ENCODE measurements around the gene IL7R. TPM values are rescaled to one million over a fixed set of nuclear protein-coding genes. Genes with fewer than 3 reads are reported as not detected.

IL7R gene
- total and polyA plus RNA-seq, 10 of the 15 experiments (the other 5 are each of a cell fraction or from before 2014, with no cell fraction given): 0.40 to 21.1 (median 0.85) TPM

- TF ChIP-seq, protein P1, sequence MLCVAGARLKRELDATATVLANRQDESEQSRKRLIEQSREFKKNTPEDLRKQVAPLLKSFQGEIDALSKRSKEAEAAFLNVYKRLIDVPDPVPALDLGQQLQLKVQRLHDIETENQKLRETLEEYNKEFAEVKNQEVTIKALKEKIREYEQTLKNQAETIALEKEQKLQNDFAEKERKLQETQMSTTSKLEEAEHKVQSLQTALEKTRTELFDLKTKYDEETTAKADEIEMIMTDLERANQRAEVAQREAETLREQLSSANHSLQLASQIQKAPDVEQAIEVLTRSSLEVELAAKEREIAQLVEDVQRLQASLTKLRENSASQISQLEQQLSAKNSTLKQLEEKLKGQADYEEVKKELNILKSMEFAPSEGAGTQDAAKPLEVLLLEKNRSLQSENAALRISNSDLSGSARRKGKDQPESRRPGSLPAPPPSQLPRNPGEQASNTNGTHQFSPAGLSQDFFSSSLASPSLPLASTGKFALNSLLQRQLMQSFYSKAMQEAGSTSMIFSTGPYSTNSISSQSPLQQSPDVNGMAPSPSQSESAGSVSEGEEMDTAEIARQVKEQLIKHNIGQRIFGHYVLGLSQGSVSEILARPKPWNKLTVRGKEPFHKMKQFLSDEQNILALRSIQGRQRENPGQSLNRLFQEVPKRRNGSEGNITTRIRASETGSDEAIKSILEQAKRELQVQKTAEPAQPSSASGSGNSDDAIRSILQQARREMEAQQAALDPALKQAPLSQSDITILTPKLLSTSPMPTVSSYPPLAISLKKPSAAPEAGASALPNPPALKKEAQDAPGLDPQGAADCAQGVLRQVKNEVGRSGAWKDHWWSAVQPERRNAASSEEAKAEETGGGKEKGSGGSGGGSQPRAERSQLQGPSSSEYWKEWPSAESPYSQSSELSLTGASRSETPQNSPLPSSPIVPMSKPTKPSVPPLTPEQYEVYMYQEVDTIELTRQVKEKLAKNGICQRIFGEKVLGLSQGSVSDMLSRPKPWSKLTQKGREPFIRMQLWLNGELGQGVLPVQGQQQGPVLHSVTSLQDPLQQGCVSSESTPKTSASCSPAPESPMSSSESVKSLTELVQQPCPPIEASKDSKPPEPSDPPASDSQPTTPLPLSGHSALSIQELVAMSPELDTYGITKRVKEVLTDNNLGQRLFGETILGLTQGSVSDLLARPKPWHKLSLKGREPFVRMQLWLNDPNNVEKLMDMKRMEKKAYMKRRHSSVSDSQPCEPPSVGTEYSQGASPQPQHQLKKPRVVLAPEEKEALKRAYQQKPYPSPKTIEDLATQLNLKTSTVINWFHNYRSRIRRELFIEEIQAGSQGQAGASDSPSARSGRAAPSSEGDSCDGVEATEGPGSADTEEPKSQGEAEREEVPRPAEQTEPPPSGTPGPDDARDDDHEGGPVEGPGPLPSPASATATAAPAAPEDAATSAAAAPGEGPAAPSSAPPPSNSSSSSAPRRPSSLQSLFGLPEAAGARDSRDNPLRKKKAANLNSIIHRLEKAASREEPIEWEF (IDR thresholded peaks at IDR 0.05; ENCODE audit: insufficient replicate concordance, low read depth, low read length): no peak
- TF ChIP-seq CREB1 (IDR thresholded peaks at IDR 0.05; ENCODE audit: low read depth) (peak; percentile 91), IRF4 (IDR thresholded peaks at IDR 0.05; ENCODE audit: low read depth, low read length) (peak; percentile 55; the same call in 1 of the 2 replicates), MTA3 (IDR thresholded peaks at IDR 0.05; ENCODE audit: borderline replicate concordance, low read length) (no peak), BHLHE40 (IDR thresholded peaks at IDR 0.05; ENCODE audit: borderline replicate concordance in 1 of 2, low read depth in 2 of 2, low read length in 1 of 2) (peak; percentile 2 to 11; a peak in 1 of 4 replicates), EGR1 (IDR thresholded peaks at IDR 0.05; ENCODE audit: borderline replicate concordance in 1 of 2, low read depth in 2 of 2, low read length in 2 of 2) (no peak), JUNB (IDR thresholded peaks at IDR 0.05) (no peak), EZH2 (IDR thresholded peaks at IDR 0.05; ENCODE audit: borderline replicate concordance, control insufficient read depth, low read depth, low read length) (no peak), CREM (IDR thresholded peaks at IDR 0.05; ENCODE audit: low read depth) (peak; percentile 88), STAT1 (conservative IDR thresholded peaks at IDR 0.05) (no peak), ESRRA (IDR thresholded peaks at IDR 0.05; ENCODE audit: low read length) (no peak), CHD4 (IDR thresholded peaks at IDR 0.05) (no peak), HDGF (IDR thresholded peaks at IDR 0.05) (0 out of 2 replicates have a peak, but pooled peaks have one; percentile 19), TARDBP (IDR thresholded peaks at IDR 0.05; ENCODE audit: borderline replicate concordance) (no peak), KLF5 (IDR thresholded peaks at IDR 0.05; ENCODE audit: partially characterized antibody) (no peak), CBX3 (IDR thresholded peaks at IDR 0.05; ENCODE audit: borderline replicate concordance, low read depth) (no peak)
- TF ChIP-seq, protein P2, sequence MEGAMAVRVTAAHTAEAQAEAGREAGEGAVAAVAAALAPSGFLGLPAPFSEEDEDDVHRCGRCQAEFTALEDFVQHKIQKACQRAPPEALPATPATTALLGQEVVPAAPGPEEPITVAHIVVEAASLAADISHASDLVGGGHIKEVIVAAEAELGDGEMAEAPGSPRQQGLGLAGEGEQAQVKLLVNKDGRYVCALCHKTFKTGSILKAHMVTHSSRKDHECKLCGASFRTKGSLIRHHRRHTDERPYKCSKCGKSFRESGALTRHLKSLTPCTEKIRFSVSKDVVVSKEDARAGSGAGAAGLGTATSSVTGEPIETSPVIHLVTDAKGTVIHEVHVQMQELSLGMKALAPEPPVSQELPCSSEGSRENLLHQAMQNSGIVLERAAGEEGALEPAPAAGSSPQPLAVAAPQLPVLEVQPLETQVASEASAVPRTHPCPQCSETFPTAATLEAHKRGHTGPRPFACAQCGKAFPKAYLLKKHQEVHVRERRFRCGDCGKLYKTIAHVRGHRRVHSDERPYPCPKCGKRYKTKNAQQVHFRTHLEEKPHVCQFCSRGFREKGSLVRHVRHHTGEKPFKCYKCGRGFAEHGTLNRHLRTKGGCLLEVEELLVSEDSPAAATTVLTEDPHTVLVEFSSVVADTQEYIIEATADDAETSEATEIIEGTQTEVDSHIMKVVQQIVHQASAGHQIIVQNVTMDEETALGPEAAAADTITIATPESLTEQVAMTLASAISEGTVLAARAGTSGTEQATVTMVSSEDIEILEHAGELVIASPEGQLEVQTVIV (IDR thresholded peaks at IDR 0.05; ENCODE audit: borderline replicate concordance, partially characterized antibody): no peak
- TF ChIP-seq, protein P3, sequence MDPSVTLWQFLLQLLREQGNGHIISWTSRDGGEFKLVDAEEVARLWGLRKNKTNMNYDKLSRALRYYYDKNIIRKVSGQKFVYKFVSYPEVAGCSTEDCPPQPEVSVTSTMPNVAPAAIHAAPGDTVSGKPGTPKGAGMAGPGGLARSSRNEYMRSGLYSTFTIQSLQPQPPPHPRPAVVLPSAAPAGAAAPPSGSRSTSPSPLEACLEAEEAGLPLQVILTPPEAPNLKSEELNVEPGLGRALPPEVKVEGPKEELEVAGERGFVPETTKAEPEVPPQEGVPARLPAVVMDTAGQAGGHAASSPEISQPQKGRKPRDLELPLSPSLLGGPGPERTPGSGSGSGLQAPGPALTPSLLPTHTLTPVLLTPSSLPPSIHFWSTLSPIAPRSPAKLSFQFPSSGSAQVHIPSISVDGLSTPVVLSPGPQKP (IDR thresholded peaks at IDR 0.05; ENCODE audit: low read depth, low read length): no peak
- TF ChIP-seq, protein P4, sequence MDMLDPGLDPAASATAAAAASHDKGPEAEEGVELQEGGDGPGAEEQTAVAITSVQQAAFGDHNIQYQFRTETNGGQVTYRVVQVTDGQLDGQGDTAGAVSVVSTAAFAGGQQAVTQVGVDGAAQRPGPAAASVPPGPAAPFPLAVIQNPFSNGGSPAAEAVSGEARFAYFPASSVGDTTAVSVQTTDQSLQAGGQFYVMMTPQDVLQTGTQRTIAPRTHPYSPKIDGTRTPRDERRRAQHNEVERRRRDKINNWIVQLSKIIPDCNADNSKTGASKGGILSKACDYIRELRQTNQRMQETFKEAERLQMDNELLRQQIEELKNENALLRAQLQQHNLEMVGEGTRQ (IDR thresholded peaks at IDR 0.05; ENCODE audit: borderline replicate concordance, low read depth, low read length): no peak
These were observed 47.9 kb downstream of the IL7R start (continued) for GRCh38 chr5:35904443-35905132.

Data from GM12878 (cell line).